HEK293 (cell line): ENCODE data around the gene PPM1L.

Source experiments
- CTCF ChIA-PET: fragments of 350-600 bp; formaldehyde crosslinking; extraction: SDS; loops from one replicate; lab custom pipeline; 2021; ENCODE audit warnings: antibody characterized with exemption; lab: Yijun Ruan, JAX
- POLR2A ChIA-PET: fragments of 300-600 bp; formaldehyde crosslinking; extraction: SDS; loops from one replicate; lab custom pipeline; 2020; ENCODE audit warnings: antibody characterized with exemption, inconsistent platforms; lab: Yijun Ruan, JAX
- H3K27ac ChIP-seq: fragments of 200-500 bp; sonication (Bioruptor generic); 2 replicates; pipeline ENCODE4 v1.5.1; 2014; ENCODE audit warnings: low read depth, low read length, control low read depth, inconsistent platforms; ENCODE audit errors: extremely low read depth
- H3K36me3 ChIP-seq, 2 experiments: fragments of 200-500 bp in 1 of 2; sonication (Bioruptor generic) in 1 of 2; 1 replicate in 1 of 2; 2 replicates in 1 of 2; pipeline ENCODE4 v1.5.1; 2014 to 2017; ENCODE audit warnings: inconsistent platforms in 2 of 2, low read length in 2 of 2; ENCODE audit not compliant: control insufficient read depth in 2 of 2, insufficient read depth in 1 of 2
- H3K4me1 ChIP-seq: fragments of 200-500 bp; sonication (Bioruptor generic); 2 replicates; pipeline ENCODE4 v1.5.1; 2014; ENCODE audit warnings: mild to moderate bottlenecking, low read length, inconsistent platforms; ENCODE audit not compliant: control insufficient read depth, insufficient read depth
- H3K4me3 ChIP-seq: 2 replicates; pipeline ENCODE4 v1.5.1; 2011; ENCODE audit warnings: low read depth, mild to moderate bottlenecking, control low read depth, low read length, moderate library complexity
- H3K9me3 ChIP-seq: fragments of 200-500 bp; sonication (Bioruptor generic); 2 replicates; pipeline ENCODE4 v1.5.1; 2014; ENCODE audit warnings: low read depth, low read length, inconsistent platforms; ENCODE audit not compliant: control insufficient read depth, insufficient read depth
- GLIS2 ChIP-seq: fragments of 450-650 bp; formaldehyde crosslinking; IDR thresholded peaks from 2 replicates; pipeline ENCODE4 v1.5.1; 2016; ENCODE audit warnings: missing biosample characterization, missing genetic modification characterization
- KLF8 ChIP-seq: fragments of 450-650 bp; formaldehyde crosslinking; IDR thresholded peaks from 2 replicates; pipeline ENCODE4 v1.5.1; 2016; ENCODE audit warnings: missing biosample characterization, missing genetic modification characterization
- MYNN ChIP-seq: fragments of 450-650 bp; formaldehyde crosslinking; IDR thresholded peaks from 2 replicates; pipeline ENCODE4 v1.5.1; 2016; ENCODE audit warnings: missing biosample characterization, missing genetic modification characterization, borderline replicate concordance
- WT1 ChIP-seq: fragments of 450-650 bp; formaldehyde crosslinking; IDR thresholded peaks from 2 replicates; pipeline ENCODE4 v1.5.1; 2016; ENCODE audit warnings: missing biosample characterization, missing genetic modification characterization
- YY1 ChIP-seq: fragments of 450-650 bp; formaldehyde crosslinking; IDR thresholded peaks from 2 replicates; pipeline ENCODE4 v1.5.1; 2018; ENCODE audit warnings: missing biosample characterization, missing genetic modification characterization
- ZBTB48 ChIP-seq: fragments of 450-650 bp; formaldehyde crosslinking; IDR thresholded peaks from 2 replicates; pipeline ENCODE4 v1.5.1; 2016; ENCODE audit warnings: missing biosample characterization, missing genetic modification characterization
- ZBTB8A ChIP-seq: fragments of 450-650 bp; formaldehyde crosslinking; IDR thresholded peaks from 2 replicates; pipeline ENCODE4 v1.5.1; 2016; ENCODE audit warnings: missing biosample characterization, missing genetic modification characterization
- ZNF112 ChIP-seq: fragments of 450-650 bp; formaldehyde crosslinking; IDR thresholded peaks from 2 replicates; pipeline ENCODE4 v1.5.0; 2017; ENCODE audit warnings: missing biosample characterization, missing genetic modification characterization
- ZNF184 ChIP-seq: fragments of 450-650 bp; IDR thresholded peaks from 2 replicates; pipeline ENCODE4 v1.5.1; 2018; ENCODE audit warnings: missing biosample characterization, mild to moderate bottlenecking, missing genetic modification characterization
- ZNF202 ChIP-seq: fragments of 450-650 bp; formaldehyde crosslinking; IDR thresholded peaks from 2 replicates; pipeline ENCODE4 v1.5.1; 2016; ENCODE audit warnings: missing biosample characterization, missing genetic modification characterization, borderline replicate concordance
- ZNF214 ChIP-seq: fragments of 450-650 bp; formaldehyde crosslinking; IDR thresholded peaks from 2 replicates; pipeline ENCODE4 v1.5.1; 2017; ENCODE audit warnings: missing biosample characterization, mild to moderate bottlenecking, missing genetic modification characterization, borderline replicate concordance
- ZNF341 ChIP-seq: fragments of 450-650 bp; formaldehyde crosslinking; IDR thresholded peaks from 2 replicates; pipeline ENCODE4; 2016; ENCODE audit warnings: low read depth, missing biosample characterization, missing genetic modification characterization
- ZNF37A ChIP-seq: fragments of 450-650 bp; IDR thresholded peaks from 2 replicates; pipeline ENCODE4 v1.5.1; 2018; ENCODE audit warnings: missing biosample characterization, missing genetic modification characterization
- ZNF394 ChIP-seq: fragments of 450-650 bp; formaldehyde crosslinking; IDR thresholded peaks from 2 replicates; pipeline ENCODE4 v1.5.1; 2016; ENCODE audit warnings: missing biosample characterization, missing genetic modification characterization, mild to moderate bottlenecking, moderate library complexity, borderline replicate concordance
- ZNF529 ChIP-seq: fragments of 450-650 bp; formaldehyde crosslinking; IDR thresholded peaks from 2 replicates; pipeline ENCODE4 v1.5.1; 2017; ENCODE audit warnings: missing genetic modification characterization, missing biosample characterization; ENCODE audit not compliant: insufficient replicate concordance
- ZNF558 ChIP-seq: fragments of 450-650 bp; formaldehyde crosslinking; IDR thresholded peaks from 2 replicates; pipeline ENCODE4 v1.5.1; 2016; ENCODE audit warnings: missing biosample characterization, missing genetic modification characterization
- ZNF701 ChIP-seq: fragments of 450-650 bp; formaldehyde crosslinking; IDR thresholded peaks from 2 replicates; pipeline ENCODE4 v1.5.1; 2016; ENCODE audit warnings: missing biosample characterization, missing genetic modification characterization
- TF ChIP-seq, protein P1 (sequence below): fragments of 450-650 bp; formaldehyde crosslinking; conservative IDR thresholded peaks from 2 replicates; pipeline ENCODE4 v1.5.1; 2016; ENCODE audit warnings: low read depth, missing biosample characterization, missing genetic modification characterization
- TF ChIP-seq, protein P2 (sequence below): fragments of 450-650 bp; formaldehyde crosslinking; conservative IDR thresholded peaks from 2 replicates; pipeline ENCODE4 v1.5.1; 2016; ENCODE audit warnings: low read depth, missing biosample characterization, missing genetic modification characterization
- TF ChIP-seq, protein P3 (sequence below): fragments of 450-650 bp; formaldehyde crosslinking; IDR thresholded peaks from 2 replicates; pipeline ENCODE4 v1.5.1; 2016; ENCODE audit warnings: missing biosample characterization, missing genetic modification characterization, borderline replicate concordance

The PPM1L gene

DNA sequence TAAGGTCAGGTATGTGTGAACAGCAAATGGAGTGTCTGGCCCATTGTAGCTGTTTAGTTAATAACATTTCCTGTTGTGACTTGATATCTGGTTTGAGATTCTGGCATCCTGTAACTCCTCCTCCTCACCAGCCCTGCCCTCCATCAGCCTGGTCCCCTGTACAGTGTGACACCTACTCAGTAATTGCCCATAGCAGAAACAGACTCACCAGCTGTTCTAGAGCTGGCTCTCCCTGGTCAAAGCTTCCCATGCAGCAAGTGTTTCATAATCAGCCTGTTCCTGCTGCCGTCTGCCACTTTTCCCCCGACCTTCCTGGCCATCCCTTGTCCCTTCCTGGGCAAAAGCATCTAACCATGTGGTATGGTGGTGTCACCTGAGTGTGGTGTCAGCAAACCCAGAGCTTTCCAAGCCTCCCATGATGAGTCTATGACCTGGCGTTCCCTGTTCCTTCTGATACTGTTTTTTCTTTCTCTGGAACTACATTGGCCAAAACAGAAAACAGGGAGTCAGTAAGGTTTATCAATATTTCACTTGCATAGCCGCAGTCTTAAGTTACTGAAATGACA lies 293.7 kb downstream of the PPM1L start:
- Histone ChIP-seq H3K4me1 (no peaks in the 10 kb centered on the region), H3K27ac (no peak overlapping the region), H3K4me3 (no peak overlapping the region), H3K36me3 (no peaks in the 10 kb centered on the region), H3K9me3 (no peaks in the 10 kb centered on the region)
- ChIA-PET CTCF (no interaction called here), POLR2A (no interaction called here)
- no peak for TF ChIP-seq ZNF184 (tag by site-specific recombination)
- no peak for TF ChIP-seq ZNF202 (tag by site-specific recombination)
- TF ChIP-seq ZNF701 (tag by site-specific recombination): no peak
- TF ChIP-seq GLIS2 (tag by site-specific recombination): no peak
- no peak for TF ChIP-seq ZNF394 (tag by site-specific recombination)
- TF ChIP-seq, protein P1, sequence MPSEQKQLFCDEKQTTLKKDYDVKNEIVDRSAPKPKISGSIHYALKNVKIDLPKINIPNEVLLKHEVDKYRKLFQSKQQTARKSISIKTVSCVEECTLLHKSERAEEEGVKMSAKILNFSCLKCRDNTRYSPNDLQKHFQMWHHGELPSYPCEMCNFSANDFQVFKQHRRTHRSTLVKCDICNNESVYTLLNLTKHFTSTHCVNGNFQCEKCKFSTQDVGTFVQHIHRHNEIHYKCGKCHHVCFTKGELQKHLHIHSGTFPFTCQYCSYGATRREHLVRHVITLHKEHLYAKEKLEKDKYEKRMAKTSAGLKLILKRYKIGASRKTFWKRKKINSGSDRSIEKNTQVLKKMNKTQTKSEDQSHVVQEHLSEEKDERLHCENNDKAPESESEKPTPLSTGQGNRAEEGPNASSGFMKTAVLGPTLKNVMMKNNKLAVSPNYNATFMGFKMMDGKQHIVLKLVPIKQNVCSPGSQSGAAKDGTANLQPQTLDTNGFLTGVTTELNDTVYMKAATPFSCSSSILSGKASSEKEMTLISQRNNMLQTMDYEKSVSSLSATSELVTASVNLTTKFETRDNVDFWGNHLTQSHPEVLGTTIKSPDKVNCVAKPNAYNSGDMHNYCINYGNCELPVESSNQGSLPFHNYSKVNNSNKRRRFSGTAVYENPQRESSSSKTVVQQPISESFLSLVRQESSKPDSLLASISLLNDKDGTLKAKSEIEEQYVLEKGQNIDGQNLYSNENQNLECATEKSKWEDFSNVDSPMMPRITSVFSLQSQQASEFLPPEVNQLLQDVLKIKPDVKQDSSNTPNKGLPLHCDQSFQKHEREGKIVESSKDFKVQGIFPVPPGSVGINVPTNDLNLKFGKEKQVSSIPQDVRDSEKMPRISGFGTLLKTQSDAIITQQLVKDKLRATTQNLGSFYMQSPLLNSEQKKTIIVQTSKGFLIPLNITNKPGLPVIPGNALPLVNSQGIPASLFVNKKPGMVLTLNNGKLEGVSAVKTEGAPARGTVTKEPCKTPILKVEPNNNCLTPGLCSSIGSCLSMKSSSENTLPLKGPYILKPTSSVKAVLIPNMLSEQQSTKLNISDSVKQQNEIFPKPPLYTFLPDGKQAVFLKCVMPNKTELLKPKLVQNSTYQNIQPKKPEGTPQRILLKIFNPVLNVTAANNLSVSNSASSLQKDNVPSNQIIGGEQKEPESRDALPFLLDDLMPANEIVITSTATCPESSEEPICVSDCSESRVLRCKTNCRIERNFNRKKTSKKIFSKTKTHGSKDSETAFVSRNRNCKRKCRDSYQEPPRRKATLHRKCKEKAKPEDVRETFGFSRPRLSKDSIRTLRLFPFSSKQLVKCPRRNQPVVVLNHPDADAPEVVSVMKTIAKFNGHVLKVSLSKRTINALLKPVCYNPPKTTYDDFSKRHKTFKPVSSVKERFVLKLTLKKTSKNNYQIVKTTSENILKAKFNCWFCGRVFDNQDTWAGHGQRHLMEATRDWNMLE (tag by site-specific recombination): no peak
- TF ChIP-seq YY1 (tag by site-specific recombination): no peak
- no peak for TF ChIP-seq ZNF558 (tag by site-specific recombination)
- TF ChIP-seq WT1 (tag by site-specific recombination): no peak
- TF ChIP-seq, protein P2, sequence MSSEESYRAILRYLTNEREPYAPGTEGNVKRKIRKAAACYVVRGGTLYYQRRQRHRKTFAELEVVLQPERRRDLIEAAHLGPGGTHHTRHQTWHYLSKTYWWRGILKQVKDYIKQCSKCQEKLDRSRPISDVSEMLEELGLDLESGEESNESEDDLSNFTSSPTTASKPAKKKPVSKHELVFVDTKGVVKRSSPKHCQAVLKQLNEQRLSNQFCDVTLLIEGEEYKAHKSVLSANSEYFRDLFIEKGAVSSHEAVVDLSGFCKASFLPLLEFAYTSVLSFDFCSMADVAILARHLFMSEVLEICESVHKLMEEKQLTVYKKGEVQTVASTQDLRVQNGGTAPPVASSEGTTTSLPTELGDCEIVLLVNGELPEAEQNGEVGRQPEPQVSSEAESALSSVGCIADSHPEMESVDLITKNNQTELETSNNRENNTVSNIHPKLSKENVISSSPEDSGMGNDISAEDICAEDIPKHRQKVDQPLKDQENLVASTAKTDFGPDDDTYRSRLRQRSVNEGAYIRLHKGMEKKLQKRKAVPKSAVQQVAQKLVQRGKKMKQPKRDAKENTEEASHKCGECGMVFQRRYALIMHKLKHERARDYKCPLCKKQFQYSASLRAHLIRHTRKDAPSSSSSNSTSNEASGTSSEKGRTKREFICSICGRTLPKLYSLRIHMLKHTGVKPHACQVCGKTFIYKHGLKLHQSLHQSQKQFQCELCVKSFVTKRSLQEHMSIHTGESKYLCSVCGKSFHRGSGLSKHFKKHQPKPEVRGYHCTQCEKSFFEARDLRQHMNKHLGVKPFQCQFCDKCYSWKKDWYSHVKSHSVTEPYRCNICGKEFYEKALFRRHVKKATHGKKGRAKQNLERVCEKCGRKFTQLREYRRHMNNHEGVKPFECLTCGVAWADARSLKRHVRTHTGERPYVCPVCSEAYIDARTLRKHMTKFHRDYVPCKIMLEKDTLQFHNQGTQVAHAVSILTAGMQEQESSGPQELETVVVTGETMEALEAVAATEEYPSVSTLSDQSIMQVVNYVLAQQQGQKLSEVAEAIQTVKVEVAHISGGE (tag by site-specific recombination): no peak
- no peak for TF ChIP-seq ZNF37A
- TF ChIP-seq ZNF112 (tag by site-specific recombination): no peak
- TF ChIP-seq ZNF214: no peak
- TF ChIP-seq KLF8 (tag by site-specific recombination): no peak
- TF ChIP-seq ZBTB48: no peak

DNA sequence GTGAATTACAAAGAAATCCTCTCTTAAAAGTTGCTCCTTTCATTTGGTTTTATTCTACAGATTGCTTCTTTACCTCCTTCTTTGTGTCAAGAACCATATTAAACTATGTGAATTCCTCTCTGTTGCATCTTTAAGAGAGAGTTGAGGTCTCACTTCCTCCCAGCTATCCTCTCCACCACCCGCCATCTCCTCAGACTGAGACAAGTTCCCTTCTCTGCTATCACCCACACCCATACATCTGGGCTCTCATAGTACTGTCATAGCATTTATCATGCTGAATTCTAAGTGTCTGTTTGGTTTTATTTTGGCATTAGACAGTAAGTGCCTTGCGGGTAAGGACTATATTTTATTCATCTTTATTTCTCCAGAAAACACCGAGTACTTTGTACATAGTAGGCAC lies 294.9 kb downstream of the PPM1L start:
- Histone ChIP-seq H3K27ac (no peak overlapping the region), H3K36me3 (no peaks in the 10 kb centered on the region)
- no peak for TF ChIP-seq ZNF37A
- TF ChIP-seq, protein P3, sequence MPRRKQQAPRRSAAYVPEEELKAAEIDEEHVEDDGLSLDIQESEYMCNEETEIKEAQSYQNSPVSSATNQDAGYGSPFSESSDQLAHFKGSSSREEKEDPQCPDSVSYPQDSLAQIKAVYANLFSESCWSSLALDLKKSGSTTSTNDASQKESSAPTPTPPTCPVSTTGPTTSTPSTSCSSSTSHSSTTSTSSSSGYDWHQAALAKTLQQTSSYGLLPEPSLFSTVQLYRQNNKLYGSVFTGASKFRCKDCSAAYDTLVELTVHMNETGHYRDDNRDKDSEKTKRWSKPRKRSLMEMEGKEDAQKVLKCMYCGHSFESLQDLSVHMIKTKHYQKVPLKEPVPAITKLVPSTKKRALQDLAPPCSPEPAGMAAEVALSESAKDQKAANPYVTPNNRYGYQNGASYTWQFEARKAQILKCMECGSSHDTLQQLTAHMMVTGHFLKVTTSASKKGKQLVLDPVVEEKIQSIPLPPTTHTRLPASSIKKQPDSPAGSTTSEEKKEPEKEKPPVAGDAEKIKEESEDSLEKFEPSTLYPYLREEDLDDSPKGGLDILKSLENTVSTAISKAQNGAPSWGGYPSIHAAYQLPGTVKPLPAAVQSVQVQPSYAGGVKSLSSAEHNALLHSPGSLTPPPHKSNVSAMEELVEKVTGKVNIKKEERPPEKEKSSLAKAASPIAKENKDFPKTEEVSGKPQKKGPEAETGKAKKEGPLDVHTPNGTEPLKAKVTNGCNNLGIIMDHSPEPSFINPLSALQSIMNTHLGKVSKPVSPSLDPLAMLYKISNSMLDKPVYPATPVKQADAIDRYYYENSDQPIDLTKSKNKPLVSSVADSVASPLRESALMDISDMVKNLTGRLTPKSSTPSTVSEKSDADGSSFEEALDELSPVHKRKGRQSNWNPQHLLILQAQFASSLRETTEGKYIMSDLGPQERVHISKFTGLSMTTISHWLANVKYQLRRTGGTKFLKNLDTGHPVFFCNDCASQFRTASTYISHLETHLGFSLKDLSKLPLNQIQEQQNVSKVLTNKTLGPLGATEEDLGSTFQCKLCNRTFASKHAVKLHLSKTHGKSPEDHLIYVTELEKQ (tag by site-specific recombination): no peak
- TF ChIP-seq ZBTB8A (tag by site-specific recombination): no peak
- TF ChIP-seq ZNF529 (tag by site-specific recombination): no peak
- no peak for TF ChIP-seq MYNN (tag by site-specific recombination)
- no peak for TF ChIP-seq ZNF341 (tag by site-specific recombination)
- TF ChIP-seq, all 188 proteins: peak for 0
- no peaks in the 10 kb centered on the region for H3K4me1 ChIP-seq
- POLR2A ChIA-PET: no interaction called here
- no peaks in the 10 kb centered on the region for H3K9me3 ChIP-seq
- no peak overlapping the region for H3K4me3 ChIP-seq
- CTCF ChIA-PET: no interaction called here
